Chondrocyte (in vitro differentiated cells): ENCODE results near the gene KLHL3. TPM values are rescaled to one million over a fixed set of nuclear protein-coding genes. Genes with fewer than 3 reads are reported as not detected.

Experiments
- DNase-seq: peaks from one replicate; pipeline ENCODE4 v3.0.0; 2021; ENCODE audit warnings: mixed read lengths, low spot score
- H3K27ac Mint-ChIP-seq: one replicate; pipeline ENCODE4 v1.8.0; 2021; ENCODE audit warnings: mild to moderate bottlenecking, moderate library complexity, mixed read lengths; ENCODE audit not compliant: unreplicated experiment
- H3K27me3 Mint-ChIP-seq: 2 replicates; pipeline ENCODE4 v1.8.0; 2021; ENCODE audit warnings: low read depth, mixed read lengths
- H3K36me3 Mint-ChIP-seq: 2 replicates; pipeline ENCODE4 v1.8.0; 2021; ENCODE audit warnings: low read depth, mixed read lengths
- H3K4me1 Mint-ChIP-seq: 2 replicates; pipeline ENCODE4 v1.8.0; 2021; ENCODE audit warnings: low read depth, mild to moderate bottlenecking, mixed read lengths
- H3K4me3 Mint-ChIP-seq: one replicate; pipeline ENCODE4 v1.8.0; 2021; ENCODE audit warnings: mild to moderate bottlenecking, moderate library complexity, mixed read lengths; ENCODE audit not compliant: unreplicated experiment
- H3K9me3 Mint-ChIP-seq: 2 replicates; pipeline ENCODE4 v1.8.0; 2021; ENCODE audit warnings: low read depth, mixed read lengths
- CTCF ChIP-seq: fragments of 200-600 bp; sonication (generic); IDR thresholded peaks from 2 replicates; pipeline ENCODE4 v1.5.0; 2021; ENCODE audit warnings: antibody characterized with exemption, mild to moderate bottlenecking, moderate library complexity
- total RNA-seq: library from RNA; stranded (reverse); gene quantifications from 3 replicates; pipeline ENCODE4 v1.2.1, GENCODE V29; 2021

KLHL3 gene
- total RNA-seq, 1 donor from 2014 or later: 1.9 TPM

- Mint-ChIP-seq H3K36me3 (peaks cover 2% of the 10 kb centered on the region), H3K9me3 (no peaks in the 10 kb centered on the region), H3K4me3 (no peak overlapping the region), H3K4me1 (peaks cover 3% of the 10 kb centered on the region), H3K27ac (no peak overlapping the region), H3K27me3 (no peaks in the 10 kb centered on the region)
- TF ChIP-seq CTCF: no peak
- no peak for DNase-seq
Observed at GRCh38 chr5:137656558-137656957, 79.3 kb downstream of the KLHL3 start.

GRCh38 chr5:137651022-137651421 lies 84.9 kb downstream of the KLHL3 start:
- peaks cover 9% of the 10 kb centered on the region for H3K4me1 Mint-ChIP-seq
- DNase-seq: no peak
- peaks cover 2% of the 10 kb centered on the region for H3K9me3 Mint-ChIP-seq
- H3K27ac Mint-ChIP-seq: no peak overlapping the region
- H3K36me3 Mint-ChIP-seq: peaks cover 3% of the 10 kb centered on the region
- no peak for TF ChIP-seq CTCF
- H3K27me3 Mint-ChIP-seq: no peaks in the 10 kb centered on the region
- H3K4me3 Mint-ChIP-seq: no peak overlapping the region

- no peak for DNase-seq
- peaks cover 17% of the 10 kb centered on the region for H3K9me3 Mint-ChIP-seq
- peaks cover 9% of the 10 kb centered on the region for H3K4me1 Mint-ChIP-seq
- H3K36me3 Mint-ChIP-seq: peaks cover 13% of the 10 kb centered on the region
- no peak for TF ChIP-seq CTCF
- peak overlapping the region; percentile 83 for H3K27ac Mint-ChIP-seq
- H3K4me3 Mint-ChIP-seq: no peak overlapping the region
- no peaks in the 10 kb centered on the region for H3K27me3 Mint-ChIP-seq
Observed at GRCh38 chr5:137649228-137649935, 86.5 kb downstream of the KLHL3 start.

- Mint-ChIP-seq H3K27ac (no peak overlapping the region), H3K4me1 (peaks cover 9% of the 10 kb centered on the region), H3K36me3 (peaks cover 13% of the 10 kb centered on the region), H3K9me3 (peaks cover 18% of the 10 kb centered on the region), H3K4me3 (no peak overlapping the region), H3K27me3 (no peaks in the 10 kb centered on the region)
- no peak for DNase-seq
- TF ChIP-seq CTCF: no peak
Observed at GRCh38 chr5:137648361-137648760, 87.5 kb downstream of the KLHL3 start.

GRCh38 chr5:137647401-137647800 lies 88.5 kb downstream of the KLHL3 start:
- DNase-seq: no peak
- Mint-ChIP-seq H3K27me3 (no peaks in the 10 kb centered on the region), H3K4me3 (no peak overlapping the region), H3K4me1 (peaks cover 9% of the 10 kb centered on the region), H3K36me3 (peaks cover 12% of the 10 kb centered on the region), H3K27ac (no peak overlapping the region), H3K9me3 (peaks cover 18% of the 10 kb centered on the region)
- TF ChIP-seq CTCF: no peak
